OCI-LY1 (cell line): ENCODE measurements around the gene RBM47.

ENCODE experiments used
- H2AFZ ChIP-seq: fragments of 200-600 bp; sonication (generic), shearing (Covaris generic); 2 replicates; pipeline ENCODE4 v1.6.0; 2014; ENCODE audit warnings: antibody characterized with exemption, mild to moderate bottlenecking, low read length
- H3F3A ChIP-seq: fragments of 200-600 bp; sonication (generic), shearing (Covaris generic); 2 replicates; pipeline ENCODE4 v1.6.0; 2014; ENCODE audit warnings: mild to moderate bottlenecking, antibody characterized with exemption, low read length, moderate library complexity; ENCODE audit not compliant: insufficient read depth
- H3K27ac ChIP-seq: fragments of 200-600 bp; sonication (generic); 2 replicates; pipeline ENCODE4 v1.5.1; 2014; ENCODE audit warnings: low read length, mixed run types, mild to moderate bottlenecking, low read depth; ENCODE audit not compliant: poor library complexity, severe bottlenecking
- H3K27me3 ChIP-seq: fragments of 200-600 bp; sonication (generic); 2 replicates; pipeline ENCODE4 v1.6.0; 2014; ENCODE audit warnings: antibody characterized with exemption, mild to moderate bottlenecking, low read length, moderate library complexity; ENCODE audit not compliant: insufficient read depth
- H3K36me3 ChIP-seq: fragments of 200-600 bp; sonication (generic); 2 replicates; pipeline ENCODE4 v1.6.1; 2014; ENCODE audit warnings: mild to moderate bottlenecking, antibody characterized with exemption, low read length, moderate library complexity, mixed read lengths; ENCODE audit not compliant: insufficient read depth
- H3K4me1 ChIP-seq: fragments of 200-600 bp; sonication (generic); 2 replicates; pipeline ENCODE4 v1.5.1; 2014; ENCODE audit warnings: mild to moderate bottlenecking, low read length, moderate library complexity; ENCODE audit not compliant: insufficient read depth, severe bottlenecking
- H3K4me2 ChIP-seq: fragments of 200-600 bp; sonication (generic), shearing (Covaris generic); 2 replicates; pipeline ENCODE4 v1.6.1; 2014; ENCODE audit warnings: low read length
- H3K4me3 ChIP-seq: fragments of 200-600 bp; sonication (generic); 2 replicates; pipeline ENCODE4 v1.5.1; 2014; ENCODE audit warnings: low read length, low read depth, mild to moderate bottlenecking, mixed read lengths; ENCODE audit not compliant: poor library complexity, severe bottlenecking
- H3K79me2 ChIP-seq: fragments of 200-600 bp; shearing (Covaris generic); 2 replicates; pipeline ENCODE4 v1.6.1; 2016; ENCODE audit warnings: mixed run types, low read length, mixed read lengths; ENCODE audit not compliant: insufficient read depth
- H3K9ac ChIP-seq: fragments of 200-600 bp; sonication (generic), shearing (Covaris generic); 2 replicates; pipeline ENCODE4 v1.6.1; 2014; ENCODE audit warnings: mild to moderate bottlenecking, low read length, mixed read lengths
- H3K9me2 ChIP-seq: fragments of 200-600 bp; sonication (generic), shearing (Covaris generic); 2 replicates; pipeline ENCODE4 v1.6.1; 2014; ENCODE audit warnings: low read depth, mild to moderate bottlenecking, low read length, mixed read lengths
- H3K9me3 ChIP-seq: fragments of 200-600 bp; shearing (Covaris generic); 2 replicates; pipeline ENCODE4 v1.6.1; 2014; ENCODE audit warnings: low read length, mixed read lengths
- H4K20me1 ChIP-seq: fragments of 200-600 bp; sonication (generic), shearing (Covaris generic); 2 replicates; pipeline ENCODE4 v1.6.0; 2016; ENCODE audit warnings: mild to moderate bottlenecking, low read length; ENCODE audit not compliant: insufficient read depth
- CTCF ChIP-seq: fragments of 200-600 bp; sonication (generic), shearing (Covaris generic); IDR thresholded peaks from 2 replicates; pipeline ENCODE4 v1.5.1; 2017; ENCODE audit warnings: mild to moderate bottlenecking, antibody characterized with exemption, low read length, moderate library complexity, mixed read lengths
- EZH2 ChIP-seq: fragments of 200-600 bp; sonication (generic), shearing (Covaris generic); IDR thresholded peaks from 2 replicates; pipeline ENCODE4 v1.8.0; 2017; ENCODE audit warnings: borderline replicate concordance, mixed run types, mild to moderate bottlenecking, antibody characterized with exemption, low read length, moderate library complexity, mixed read lengths

RBM47 gene

GRCh38 chr4:40564004-40564403 lies 65.7 kb downstream of the RBM47 start:
- Histone ChIP-seq H3K9ac (no peak overlapping the region), H3K4me2 (no peak overlapping the region)

DNA sequence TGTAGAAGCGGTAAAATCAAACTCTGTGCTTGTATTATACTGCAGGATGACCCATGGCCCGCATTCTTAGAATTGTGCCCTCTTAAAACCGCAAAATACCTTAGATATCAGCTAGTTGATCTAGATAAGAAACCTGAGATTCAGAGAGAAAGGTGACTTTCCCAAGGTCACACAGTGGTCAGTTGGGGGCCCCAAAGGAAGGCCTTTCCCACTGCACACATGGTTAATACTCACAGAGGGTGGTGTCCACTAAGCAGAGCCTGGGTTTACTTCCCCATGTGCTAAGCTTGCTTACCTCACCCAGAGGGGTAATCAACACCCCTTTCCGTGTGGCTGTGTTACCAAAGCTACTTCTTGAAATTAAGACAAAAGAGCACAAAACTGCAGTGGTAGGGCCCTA lies 66.3 kb downstream of the RBM47 start:
- no peaks in the 10 kb centered on the region for H3K79me2 ChIP-seq
- H3K9ac ChIP-seq = no peak overlapping the region
- no peaks in the 10 kb centered on the region for H3K36me3 ChIP-seq
- no peak overlapping the region for H3K4me3 ChIP-seq
- H3K4me1 ChIP-seq = peaks cover 24% of the 10 kb centered on the region
- no peaks in the 10 kb centered on the region for H3K27me3 ChIP-seq
- no peaks in the 10 kb centered on the region for H4K20me1 ChIP-seq
- H3K9me2 ChIP-seq = no peaks in the 10 kb centered on the region
- H3K27ac ChIP-seq = no peak overlapping the region
- H3K9me3 ChIP-seq = no peaks in the 10 kb centered on the region
- H3K4me2 ChIP-seq = no peak overlapping the region
- no peak overlapping the region for H2AFZ ChIP-seq
- TF ChIP-seq EZH2 (no peak), CTCF (no peak)
- H3F3A ChIP-seq = no peaks in the 10 kb centered on the region

More at GRCh38 chr4:40564004-40564403, 65.7 kb downstream of the RBM47 start:
- Histone ChIP-seq H3K9me2 (no peaks in the 10 kb centered on the region), H3K9me3 (no peaks in the 10 kb centered on the region), H3K4me3 (no peak overlapping the region), H3K27ac (no peak overlapping the region), H3K27me3 (no peaks in the 10 kb centered on the region), H3F3A (no peaks in the 10 kb centered on the region), H3K4me1 (peaks cover 22% of the 10 kb centered on the region), H4K20me1 (no peaks in the 10 kb centered on the region), H3K79me2 (no peaks in the 10 kb centered on the region), H2AFZ (no peak overlapping the region), H3K36me3 (no peaks in the 10 kb centered on the region)
- TF ChIP-seq EZH2 (no peak), CTCF (no peak)

DNA sequence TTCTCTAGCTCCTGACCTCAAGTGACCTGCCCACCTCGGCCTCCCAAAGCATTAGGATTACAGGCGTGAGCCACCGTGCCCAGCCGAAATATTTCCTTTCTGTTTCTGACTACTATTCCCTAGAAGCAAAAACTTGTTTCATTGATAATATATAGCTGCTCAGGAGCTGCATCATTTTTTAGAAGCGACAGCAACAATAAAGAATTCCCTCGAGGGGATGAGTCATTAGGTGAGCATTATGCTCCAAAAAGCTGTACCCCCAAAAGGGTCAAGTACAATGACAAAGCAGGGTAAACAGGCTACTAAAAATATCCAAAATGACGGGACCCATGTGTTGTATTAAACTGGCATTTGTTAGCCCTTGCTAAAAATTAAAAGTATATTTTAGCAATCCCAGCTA lies 67.0 kb downstream of the RBM47 start:
- H3K4me1 ChIP-seq = peaks cover 24% of the 10 kb centered on the region
- H3K27ac ChIP-seq = no peak overlapping the region
- no peak overlapping the region for H3K4me3 ChIP-seq
- no peaks in the 10 kb centered on the region for H3K79me2 ChIP-seq
- H3K9me2 ChIP-seq = no peaks in the 10 kb centered on the region
- no peaks in the 10 kb centered on the region for H3F3A ChIP-seq
- H3K9me3 ChIP-seq = no peaks in the 10 kb centered on the region
- H4K20me1 ChIP-seq = no peaks in the 10 kb centered on the region
- TF ChIP-seq CTCF (no peak), EZH2 (no peak)
- H3K4me2 ChIP-seq = no peak overlapping the region
- no peaks in the 10 kb centered on the region for H3K36me3 ChIP-seq
- no peak overlapping the region for H3K9ac ChIP-seq
- H3K27me3 ChIP-seq = no peaks in the 10 kb centered on the region
- no peak overlapping the region for H2AFZ ChIP-seq
